ENCODE measurements around the gene SELENOS. TPM values are rescaled to one million over a fixed set of nuclear protein-coding genes. Genes with fewer than 3 reads are reported as not detected.

SELENOS gene
- polyA plus RNA-seq, 2 of the 4 experiments (the other 2 are of a cell fraction), result 97.9 to 184 TPM

DNA sequence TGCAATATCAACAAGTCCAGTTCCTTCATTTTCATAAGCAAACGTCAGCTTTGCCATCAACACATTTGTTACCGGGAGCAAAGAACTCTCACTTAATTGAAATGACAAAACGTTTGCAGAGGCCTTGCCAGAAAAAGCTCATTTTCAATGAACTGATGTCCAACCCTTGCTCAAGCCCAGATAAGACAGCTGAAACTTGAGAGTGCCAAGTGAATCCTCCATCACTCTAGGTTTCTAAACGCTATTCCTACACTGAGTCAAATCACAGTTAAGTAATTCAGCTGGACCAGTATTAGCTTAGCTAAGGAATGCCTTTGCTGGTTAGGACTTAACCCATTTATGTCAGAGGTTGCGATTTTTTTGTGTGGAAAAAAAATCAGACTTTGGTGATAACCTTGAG is 36.9 kb downstream of the SELENOS start:
- no peaks in the 10 kb centered on the region for H3K9me3 ChIP-seq
- CTCF ChIA-PET, result interaction anchor here (0.6 to 6.3 kb wide), 12 partner anchors 9 to 891 kb away, joined by 3 to 58 read pairs (median 4); partner anchors contain the start of gene CHSY1
- FAIRE-seq (no peak), ATAC-seq (no peak), DNase-seq (ENCODE audit: low read depth in 1 of 2, low spot score in 1 of 2) (no peak)
- TF ChIP-seq ZFP36 (IDR thresholded peaks at IDR 0.05; ENCODE audit: borderline replicate concordance, partially characterized antibody), result no peak
- TF ChIP-seq PHF8 (IDR thresholded peaks at IDR 0.05; ENCODE audit: borderline replicate concordance, low read depth), result no peak
- TF ChIP-seq, protein P1, sequence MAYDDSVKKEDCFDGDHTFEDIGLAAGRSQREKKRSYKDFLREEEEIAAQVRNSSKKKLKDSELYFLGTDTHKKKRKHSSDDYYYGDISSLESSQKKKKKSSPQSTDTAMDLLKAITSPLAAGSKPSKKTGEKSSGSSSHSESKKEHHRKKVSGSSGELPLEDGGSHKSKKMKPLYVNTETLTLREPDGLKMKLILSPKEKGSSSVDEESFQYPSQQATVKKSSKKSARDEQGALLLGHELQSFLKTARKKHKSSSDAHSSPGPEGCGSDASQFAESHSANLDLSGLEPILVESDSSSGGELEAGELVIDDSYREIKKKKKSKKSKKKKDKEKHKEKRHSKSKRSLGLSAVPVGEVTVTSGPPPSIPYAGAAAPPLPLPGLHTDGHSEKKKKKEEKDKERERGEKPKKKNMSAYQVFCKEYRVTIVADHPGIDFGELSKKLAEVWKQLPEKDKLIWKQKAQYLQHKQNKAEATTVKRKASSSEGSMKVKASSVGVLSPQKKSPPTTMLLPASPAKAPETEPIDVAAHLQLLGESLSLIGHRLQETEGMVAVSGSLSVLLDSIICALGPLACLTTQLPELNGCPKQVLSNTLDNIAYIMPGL (CRISPR knock-in tag; IDR thresholded peaks at IDR 0.05; ENCODE audit: borderline replicate concordance), result no peak
- no peak for TF ChIP-seq HDAC2 (IDR thresholded peaks at IDR 0.05)
- no peak for TF ChIP-seq CEBPB (IDR thresholded peaks at IDR 0.05)
- no peak overlapping the region for H3K4me2 ChIP-seq
- no peak overlapping the region for H3K4me3 ChIP-seq
- H3K27ac ChIP-seq, result no peak overlapping the region
- POLR2A ChIA-PET, result no interaction called here
- 79% methylated on average over 5 of the region's 5 CpGs for WGBS (ENCODE audit: missing lambda C conversion rate)
- no peaks in the 10 kb centered on the region for H3K4me1 ChIP-seq

- DNase-seq (ENCODE audit: low read depth in 1 of 2, low spot score in 1 of 2) (no peak), ATAC-seq (no peak), FAIRE-seq (no peak)
- H3K4me3 ChIP-seq, result no peak overlapping the region
- 88% methylated on average over 6 of the region's 6 CpGs for WGBS (ENCODE audit: missing lambda C conversion rate)
- ChIA-PET POLR2A (no interaction called here), CTCF (interaction anchor here (0.6 to 6.3 kb wide), 11 partner anchors 8 to 890 kb away, joined by 3 to 58 read pairs (median 4); partner anchors contain the start of gene CHSY1)
- no peak overlapping the region for H3K27ac ChIP-seq
- TF ChIP-seq HOXB5 (CRISPR knock-in tag; IDR thresholded peaks at IDR 0.05) (no peak), TP53 (CRISPR knock-in tag; IDR thresholded peaks at IDR 0.05) (no peak), RARB (CRISPR knock-in tag; IDR thresholded peaks at IDR 0.05) (no peak), EHF (CRISPR knock-in tag; IDR thresholded peaks at IDR 0.05) (no peak), ZFP36 (IDR thresholded peaks at IDR 0.05; ENCODE audit: borderline replicate concordance, partially characterized antibody) (no peak)
- TF ChIP-seq, protein P2, sequence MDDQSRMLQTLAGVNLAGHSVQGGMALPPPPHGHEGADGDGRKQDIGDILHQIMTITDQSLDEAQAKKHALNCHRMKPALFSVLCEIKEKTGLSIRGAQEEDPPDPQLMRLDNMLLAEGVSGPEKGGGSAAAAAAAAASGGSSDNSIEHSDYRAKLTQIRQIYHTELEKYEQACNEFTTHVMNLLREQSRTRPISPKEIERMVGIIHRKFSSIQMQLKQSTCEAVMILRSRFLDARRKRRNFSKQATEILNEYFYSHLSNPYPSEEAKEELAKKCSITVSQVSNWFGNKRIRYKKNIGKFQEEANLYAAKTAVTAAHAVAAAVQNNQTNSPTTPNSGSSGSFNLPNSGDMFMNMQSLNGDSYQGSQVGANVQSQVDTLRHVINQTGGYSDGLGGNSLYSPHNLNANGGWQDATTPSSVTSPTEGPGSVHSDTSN (IDR thresholded peaks at IDR 0.05), result no peak
- no peaks in the 10 kb centered on the region for H3K4me1 ChIP-seq
- H3K9me3 ChIP-seq, result no peaks in the 10 kb centered on the region
- no peak overlapping the region for H3K4me2 ChIP-seq
These were observed 37.6 kb downstream of the SELENOS start for GRCh38 chr15:101239724-101240136.

- no peak overlapping the region for H3K4me2 ChIP-seq
- ChIA-PET CTCF (interaction anchor here (0.6 to 1.9 kb wide), 3 partner anchors 11 to 364 kb away, joined by 3 to 5 read pairs (median 3); no protein-coding TSS in a partner anchor), POLR2A (no interaction called here)
- no peaks in the 10 kb centered on the region for H3K9me3 ChIP-seq
- DNase-seq (ENCODE audit: low read depth in 1 of 2, low spot score in 1 of 2), result no peak
- 91% methylated on average over 12 of the region's 12 CpGs for WGBS (ENCODE audit: missing lambda C conversion rate)
- no peak overlapping the region for H3K4me3 ChIP-seq
- H3K4me1 ChIP-seq, result no peaks in the 10 kb centered on the region
- FAIRE-seq, result no peak
- TF ChIP-seq JUNB (IDR thresholded peaks at IDR 0.05) (no peak), HOXA7 (CRISPR knock-in tag; IDR thresholded peaks at IDR 0.05) (no peak), MYC (IDR thresholded peaks at IDR 0.05; ENCODE audit: borderline replicate concordance, low read length) (no peak)
- TF ChIP-seq, protein P3, sequence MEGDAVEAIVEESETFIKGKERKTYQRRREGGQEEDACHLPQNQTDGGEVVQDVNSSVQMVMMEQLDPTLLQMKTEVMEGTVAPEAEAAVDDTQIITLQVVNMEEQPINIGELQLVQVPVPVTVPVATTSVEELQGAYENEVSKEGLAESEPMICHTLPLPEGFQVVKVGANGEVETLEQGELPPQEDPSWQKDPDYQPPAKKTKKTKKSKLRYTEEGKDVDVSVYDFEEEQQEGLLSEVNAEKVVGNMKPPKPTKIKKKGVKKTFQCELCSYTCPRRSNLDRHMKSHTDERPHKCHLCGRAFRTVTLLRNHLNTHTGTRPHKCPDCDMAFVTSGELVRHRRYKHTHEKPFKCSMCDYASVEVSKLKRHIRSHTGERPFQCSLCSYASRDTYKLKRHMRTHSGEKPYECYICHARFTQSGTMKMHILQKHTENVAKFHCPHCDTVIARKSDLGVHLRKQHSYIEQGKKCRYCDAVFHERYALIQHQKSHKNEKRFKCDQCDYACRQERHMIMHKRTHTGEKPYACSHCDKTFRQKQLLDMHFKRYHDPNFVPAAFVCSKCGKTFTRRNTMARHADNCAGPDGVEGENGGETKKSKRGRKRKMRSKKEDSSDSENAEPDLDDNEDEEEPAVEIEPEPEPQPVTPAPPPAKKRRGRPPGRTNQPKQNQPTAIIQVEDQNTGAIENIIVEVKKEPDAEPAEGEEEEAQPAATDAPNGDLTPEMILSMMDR (IDR thresholded peaks at IDR 0.05), result no peak
- TF ChIP-seq, protein P4, sequence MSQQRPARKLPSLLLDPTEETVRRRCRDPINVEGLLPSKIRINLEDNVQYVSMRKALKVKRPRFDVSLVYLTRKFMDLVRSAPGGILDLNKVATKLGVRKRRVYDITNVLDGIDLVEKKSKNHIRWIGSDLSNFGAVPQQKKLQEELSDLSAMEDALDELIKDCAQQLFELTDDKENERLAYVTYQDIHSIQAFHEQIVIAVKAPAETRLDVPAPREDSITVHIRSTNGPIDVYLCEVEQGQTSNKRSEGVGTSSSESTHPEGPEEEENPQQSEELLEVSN (IDR thresholded peaks at IDR 0.05; ENCODE audit: borderline replicate concordance, low read depth), result no peak
- no peak overlapping the region for H3K27ac ChIP-seq
- no peak for ATAC-seq
These were observed 40.0 kb downstream of the SELENOS start for GRCh38 chr15:101237251-101237650.
